ENCODE data around the gene METAP1.
"Not testable (repeated sequence)": the region's sequence is repeated elsewhere in the genome, so short reads cannot be mapped to it uniquely, and the experiment has no call there.

METAP1 gene

GRCh38 chr4:99054428-99054994 is 59.0 kb downstream of the METAP1 start:
- TF ChIP-seq ZFX (IDR thresholded peaks at IDR 0.05) = no peak
- TF ChIP-seq CTCF (conservative IDR thresholded peaks at IDR 0.05) = no peak
- H3K27ac ChIP-seq = no peak overlapping the region

- no peak overlapping the region for H3K27ac ChIP-seq
- TF ChIP-seq CTCF (conservative IDR thresholded peaks at IDR 0.05) (no peak), ZFX (IDR thresholded peaks at IDR 0.05) (no peak)
Measured at GRCh38 chr4:99058228-99058627, 62.7 kb downstream of the METAP1 start.

GRCh38 chr4:99059550-99059949 is 64.0 kb downstream of the METAP1 start:
- H3K27ac ChIP-seq = no peak overlapping the region
- TF ChIP-seq ZFX (IDR thresholded peaks at IDR 0.05) (no peak), CTCF (conservative IDR thresholded peaks at IDR 0.05) (no peak)

- no peak overlapping the region for H3K27ac ChIP-seq
- TF ChIP-seq CTCF (conservative IDR thresholded peaks at IDR 0.05) (no peak), ZFX (IDR thresholded peaks at IDR 0.05) (no peak)
Measured at GRCh38 chr4:99061048-99061700, 65.7 kb downstream of the METAP1 start.

GRCh38 chr4:99062120-99062519 is 66.6 kb downstream of the METAP1 start:
- TF ChIP-seq ZFX (IDR thresholded peaks at IDR 0.05) = no peak
- TF ChIP-seq CTCF (conservative IDR thresholded peaks at IDR 0.05) = no peak
- no peak overlapping the region for H3K27ac ChIP-seq

GRCh38 chr4:99065521-99065920 is 70.0 kb downstream of the METAP1 start:
- H3K27ac ChIP-seq = not testable (repeated sequence)

GRCh38 chr4:99067617-99068016 is 72.1 kb downstream of the METAP1 start:
- no peak overlapping the region for H3K27ac ChIP-seq

More at GRCh38 chr4:99067617-99068016, 72.1 kb downstream of the METAP1 start:
- no peak for TF ChIP-seq CTCF (conservative IDR thresholded peaks at IDR 0.05)
- no peak for TF ChIP-seq ZFX (IDR thresholded peaks at IDR 0.05)

Data from C4-2B (cell line).